OCI-LY3 (cell line): ENCODE measurements around the gene FBXO41.

Experiments
- H2AFZ ChIP-seq: fragments of 200-600, 300-600 bp; shearing (Covaris generic); 2 replicates; pipeline ENCODE4 v1.6.0; 2014; ENCODE audit warnings: antibody characterized with exemption, low read depth, low read length
- H3K27ac ChIP-seq: fragments of 200-600, 300-600 bp; sonication (generic); 2 replicates; pipeline ENCODE4 v1.5.1; 2014; ENCODE audit warnings: mild to moderate bottlenecking, low read length, moderate library complexity, mixed read lengths
- H3K27me3 ChIP-seq: fragments of 200-600, 300-600 bp; sonication (generic); 2 replicates; pipeline ENCODE4 v1.6.1; 2014; ENCODE audit warnings: low read depth, low read length, mixed read lengths
- H3K36me3 ChIP-seq: fragments of 200-600, 300-600 bp; sonication (generic); replicated peaks from 2 replicates; pipeline ENCODE3; 2014; ENCODE audit warnings: low read depth, low read length, mixed read lengths
- H3K4me1 ChIP-seq: fragments of 300-600, 200-600 bp; sonication (generic); 2 replicates; pipeline ENCODE4 v1.6.1; 2014; ENCODE audit warnings: low read length, mixed read lengths
- H3K4me2 ChIP-seq: fragments of 200-600, 300-600 bp; sonication (generic); 2 replicates; pipeline ENCODE4 v1.6.1; 2014; ENCODE audit warnings: low read length, mixed read lengths
- H3K4me3 ChIP-seq: fragments of 300-600, 200-600 bp; sonication (generic); 2 replicates; pipeline ENCODE4 v1.5.1; 2014; ENCODE audit warnings: antibody characterized with exemption, mild to moderate bottlenecking, low read length, moderate library complexity
- H3K79me2 ChIP-seq: fragments of 300-600, 200-600 bp; shearing (Covaris generic); 2 replicates; pipeline ENCODE4 v1.6.1; 2014; ENCODE audit warnings: mild to moderate bottlenecking, low read length, mixed read lengths
- H3K9ac ChIP-seq: fragments of 300-600, 200-600 bp; shearing (Covaris generic); 2 replicates; pipeline ENCODE4 v1.6.0; 2014; ENCODE audit warnings: mild to moderate bottlenecking, low read length, moderate library complexity
- H3K9me3 ChIP-seq: fragments of 200-600, 300-600 bp; shearing (Covaris generic); 2 replicates; pipeline ENCODE4 v1.6.1; 2014; ENCODE audit warnings: low read length, mixed read lengths; ENCODE audit not compliant: insufficient read depth
- H4K20me1 ChIP-seq: fragments of 200-600, 300-600 bp; sonication (generic); 2 replicates; pipeline ENCODE4 v1.6.1; 2016; ENCODE audit warnings: low read length, mixed read lengths; ENCODE audit not compliant: insufficient read depth
- CTCF ChIP-seq: fragments of 200-600, 300-600 bp; sonication (generic); IDR thresholded peaks from 2 replicates; pipeline ENCODE4 v1.5.1; 2014; ENCODE audit warnings: antibody characterized with exemption, low read length, low read depth
- EZH2phosphoT487 ChIP-seq: fragments of 200-600 bp; shearing (Covaris generic); IDR thresholded peaks from 2 replicates; pipeline ENCODE4 v1.6.1; 2018; ENCODE audit warnings: antibody characterized with exemption, mixed run types, low read depth

The FBXO41 gene

GRCh38 chr2:73257425-73258125 is 26.7 kb downstream of the FBXO41 start:
- no peaks in the 10 kb centered on the region for H3K9me3 ChIP-seq
- peaks cover 5% of the 10 kb centered on the region; the same call in 1 of the 2 replicates for H4K20me1 ChIP-seq
- no peaks in the 10 kb centered on the region for H3K4me1 ChIP-seq
- no peak overlapping the region for H2AFZ ChIP-seq
- H3K9ac ChIP-seq = no peak overlapping the region
- H3K36me3 ChIP-seq = peaks cover 57% of the 10 kb centered on the region
- no peak overlapping the region for H3K4me3 ChIP-seq
- no peak overlapping the region for H3K4me2 ChIP-seq
- no peaks in the 10 kb centered on the region for H3K79me2 ChIP-seq
- no peaks in the 10 kb centered on the region for H3K27me3 ChIP-seq
- TF ChIP-seq CTCF (no peak), EZH2phosphoT487 (no peak)
- no peak overlapping the region for H3K27ac ChIP-seq

GRCh38 chr2:73257021-73257420 is 27.3 kb downstream of the FBXO41 start:
- H3K4me1 ChIP-seq = no peaks in the 10 kb centered on the region
- no peaks in the 10 kb centered on the region for H3K27me3 ChIP-seq
- no peak overlapping the region for H2AFZ ChIP-seq
- TF ChIP-seq CTCF = no peak
- no peak for TF ChIP-seq EZH2phosphoT487
- no peak overlapping the region for H3K4me3 ChIP-seq
- H3K79me2 ChIP-seq = no peaks in the 10 kb centered on the region
- no peak overlapping the region for H3K4me2 ChIP-seq
- H3K36me3 ChIP-seq = peaks cover 60% of the 10 kb centered on the region
- H3K9me3 ChIP-seq = no peaks in the 10 kb centered on the region
- H4K20me1 ChIP-seq = peaks cover 5% of the 10 kb centered on the region; the same call in 1 of the 2 replicates
- H3K9ac ChIP-seq = no peak overlapping the region
- no peak overlapping the region for H3K27ac ChIP-seq

- no peaks in the 10 kb centered on the region for H3K9me3 ChIP-seq
- H3K9ac ChIP-seq = no peak overlapping the region
- no peak overlapping the region for H3K4me3 ChIP-seq
- no peaks in the 10 kb centered on the region for H3K27me3 ChIP-seq
- no peaks in the 10 kb centered on the region for H3K79me2 ChIP-seq
- no peak overlapping the region for H3K4me2 ChIP-seq
- H2AFZ ChIP-seq = no peak overlapping the region
- no peak for TF ChIP-seq CTCF
- TF ChIP-seq EZH2phosphoT487 = no peak
- H3K4me1 ChIP-seq = no peaks in the 10 kb centered on the region
- peaks cover 5% of the 10 kb centered on the region; the same call in 1 of the 2 replicates for H4K20me1 ChIP-seq
- peaks cover 62% of the 10 kb centered on the region for H3K36me3 ChIP-seq
- no peak overlapping the region for H3K27ac ChIP-seq
Observed at GRCh38 chr2:73256618-73256922, 27.7 kb downstream of the FBXO41 start.

GRCh38 chr2:73255907-73256617 is 28.2 kb downstream of the FBXO41 start:
- Histone ChIP-seq H3K79me2 (no peaks in the 10 kb centered on the region), H3K27me3 (no peaks in the 10 kb centered on the region), H3K4me2 (no peak overlapping the region), H3K9me3 (no peaks in the 10 kb centered on the region), H3K4me3 (no peak overlapping the region), H3K9ac (no peak overlapping the region), H4K20me1 (peaks cover 5% of the 10 kb centered on the region; the same call in 1 of the 2 replicates), H2AFZ (no peak overlapping the region), H3K27ac (no peak overlapping the region), H3K36me3 (peaks cover 60% of the 10 kb centered on the region), H3K4me1 (no peaks in the 10 kb centered on the region)
- no peak for TF ChIP-seq CTCF
- no peak for TF ChIP-seq EZH2phosphoT487
